CD14-positive monocyte (primary cell): ENCODE measurements around the gene BOLL. TPM values are rescaled to one million over a fixed set of nuclear protein-coding genes. Genes with fewer than 3 reads are reported as not detected.

Experiments
- DNase-seq, 3 donors: peaks; one replicate each; pipeline ENCODE4 v3.0.0-alpha.2; 2011 to 2022
- H2AFZ ChIP-seq: 2 replicates; pipeline ENCODE4 v1.6.0; 2012; ENCODE audit warnings: mild to moderate bottlenecking, low read depth, low read length, inconsistent platforms; ENCODE audit not compliant: insufficient read depth, poor library complexity, severe bottlenecking
- H3K27ac ChIP-seq, 2 donors: 1 replicate in 1 of 2; 2 replicates in 1 of 2; pipeline ENCODE4 v1.5.1; 2012 to 2013; ENCODE audit warnings: low read length in 2 of 2, control low read depth in 1 of 2, inconsistent platforms in 1 of 2, low read depth in 1 of 2, mild to moderate bottlenecking in 1 of 2
- H3K27me3 ChIP-seq, 2 donors: one replicate each; pipeline versions ENCODE4 v1.6.0 to v1.6.1; 2011 to 2013; ENCODE audit warnings: low read length in 2 of 2; ENCODE audit not compliant: control insufficient read depth in 2 of 2, insufficient read depth in 2 of 2
- H3K36me3 ChIP-seq, 2 donors: replicated peaks in 1 of 2; 1 replicate in 1 of 2; 2 replicates in 1 of 2; pipeline versions ENCODE4 v1.5.1 to v1.6.1; 2012 to 2013; ENCODE audit warnings: low read length in 2 of 2, control low read depth in 1 of 2, inconsistent platforms in 1 of 2, mild to moderate bottlenecking in 1 of 2; ENCODE audit not compliant: insufficient read depth in 2 of 2, control insufficient read depth in 1 of 2
- H3K4me1 ChIP-seq, 2 donors: 1 replicate in 1 of 2; 2 replicates in 1 of 2; pipeline versions ENCODE4 v1.5.1 to v1.6.1; 2012 to 2013; ENCODE audit warnings: low read length in 2 of 2, control low read depth in 1 of 2, inconsistent platforms in 1 of 2, mild to moderate bottlenecking in 1 of 2, moderate library complexity in 1 of 2; ENCODE audit not compliant: insufficient read depth in 2 of 2, control insufficient read depth in 1 of 2
- H3K4me2 ChIP-seq: replicated peaks from 2 replicates; pipeline ENCODE3; 2012; ENCODE audit warnings: low read length, moderate library complexity, mild to moderate bottlenecking; ENCODE audit not compliant: poor library complexity, severe bottlenecking; ENCODE audit errors: extremely low read depth
- H3K4me3 ChIP-seq, 3 experiments: fragments of 200-600 bp in 1 of 3; sonication (generic) in 1 of 3; replicated peaks in 1 of 3; 1 replicate in 2 of 3; 2 replicates in 1 of 3; pipeline ENCODE4 v1.5.1; 2011 to 2013; ENCODE audit warnings: low read length in 3 of 3, mild to moderate bottlenecking in 3 of 3, control low read depth in 2 of 3, low read depth in 2 of 3, inconsistent platforms in 1 of 3, moderate library complexity in 1 of 3
- H3K79me2 ChIP-seq: 2 replicates; pipeline ENCODE4 v1.6.0; 2012; ENCODE audit warnings: mild to moderate bottlenecking, control low read depth, inconsistent platforms, low read length, moderate library complexity; ENCODE audit not compliant: insufficient read depth
- H3K9ac ChIP-seq: 2 replicates; pipeline ENCODE4 v1.6.0; 2017; ENCODE audit warnings: low read length, mild to moderate bottlenecking; ENCODE audit not compliant: insufficient read depth, poor library complexity, severe bottlenecking
- H3K9me3 ChIP-seq, 2 donors: replicated peaks in 1 of 2; 1 replicate in 1 of 2; 2 replicates in 1 of 2; pipeline versions ENCODE4 v1.5.1 to v1.6.1; 2012 to 2013; ENCODE audit warnings: low read length in 2 of 2, control low read depth in 1 of 2; ENCODE audit not compliant: control insufficient read depth in 1 of 2, insufficient read depth in 1 of 2
- H4K20me1 ChIP-seq: 2 replicates; pipeline ENCODE4 v1.6.0; 2012; ENCODE audit warnings: mild to moderate bottlenecking, low read length, control low read depth, moderate library complexity; ENCODE audit not compliant: insufficient read depth
- H3K27ac Mint-ChIP-seq, 7 donors: one replicate each; pipeline ENCODE4 v1.8.0; 2020; ENCODE audit warnings: mild to moderate bottlenecking in 7 of 7, mixed read lengths in 7 of 7, moderate library complexity in 6 of 7, inconsistent platforms in 2 of 7
- H3K27me3 Mint-ChIP-seq, 3 donors: one replicate each; pipeline ENCODE4 v1.8.0; 2021 to 2022; ENCODE audit warnings: low read depth in 3 of 3, mild to moderate bottlenecking in 3 of 3, mixed read lengths in 3 of 3, moderate library complexity in 3 of 3, inconsistent platforms in 1 of 3
- H3K36me3 Mint-ChIP-seq, 2 donors: one replicate each; pipeline ENCODE4 v1.8.0; 2020; ENCODE audit warnings: mixed read lengths in 2 of 2, inconsistent platforms in 1 of 2, mild to moderate bottlenecking in 1 of 2
- H3K4me1 Mint-ChIP-seq: one replicate; pipeline ENCODE4 v1.8.0; 2020; ENCODE audit warnings: mild to moderate bottlenecking, mixed read lengths
- H3K4me3 Mint-ChIP-seq, 2 donors: one replicate each; pipeline ENCODE4 v1.8.0; 2020; ENCODE audit warnings: mild to moderate bottlenecking in 2 of 2, mixed read lengths in 2 of 2, moderate library complexity in 1 of 2
- H3K9me3 Mint-ChIP-seq, 7 donors: one replicate each; pipeline ENCODE4 v1.8.0; 2020 to 2022; ENCODE audit warnings: mixed read lengths in 7 of 7, mild to moderate bottlenecking in 6 of 7, moderate library complexity in 6 of 7, inconsistent platforms in 2 of 7
- CTCF ChIP-seq: fragments of 200-600 bp; IDR thresholded peaks from one replicate; pipeline ENCODE4 v1.8.0; 2022; ENCODE audit warnings: antibody characterized with exemption, mild to moderate bottlenecking
- WGBS: methylation state at CpG from one replicate; pipeline ENCODE4 v1.1.5; 2013; ENCODE audit warnings: missing lambda C conversion rate; ENCODE audit not compliant: insufficient coverage; 5-methylcytosine and 5-hydroxymethylcytosine counted together
- intact Hi-C, 2 donors: fragments of 100-400 bp; cut with micrococcal nuclease; formaldehyde crosslinking; loops; one replicate each; pipeline versions ENCODE4 v1.15.0 to v1.15.1; 2023
- polyA plus RNA-seq, 3 donors: library from polyadenylated mRNA; depleted of rRNA in 1 of 3; unstranded in 2 of 3; stranded (reverse) in 1 of 3; fragments of 300-500 nt in 2 of 3; fragments of >200 nt in 1 of 3; fragmentation: Illumina TruSeq in 2 of 3; gene quantifications; 1 replicate in 2 of 3; 2 replicates in 1 of 3; pipeline ENCODE4 v1.2.3, GENCODE V29; 2012 to 2021

Gene BOLL
- polyA plus RNA-seq, 3 donors = not detected

GRCh38 chr2:197798187-197798586 lies 13.1 kb upstream of the BOLL start:
- peaks cover 4 to 15% of the 10 kb centered on the region in 2 donors for H3K27me3 ChIP-seq
- no peaks in the 10 kb centered on the region for H3K36me3 ChIP-seq
- Mint-ChIP-seq H3K36me3 (no peaks in the 10 kb centered on the region), H3K27me3 (peaks cover 5 to 7% (median 5%) of the 10 kb centered on the region in 3 donors), H3K4me1 (peaks cover 2% of the 10 kb centered on the region), H3K9me3 (no peaks in the 10 kb centered on the region), H3K27ac (no peak overlapping the region), H3K4me3 (no peak overlapping the region)
- no peak for DNase-seq
- intact Hi-C loops = no loop called here
- no peak for TF ChIP-seq CTCF
- H3K4me2 ChIP-seq = no peak overlapping the region
- no peaks in the 10 kb centered on the region for H4K20me1 ChIP-seq
- no peak overlapping the region for H3K27ac ChIP-seq
- H3K4me1 ChIP-seq = peaks cover 0 to 2% of the 10 kb centered on the region in 2 donors
- WGBS = 80% methylated on average over 2 of the region's 4 CpGs
- H3K79me2 ChIP-seq = no peaks in the 10 kb centered on the region
- H3K9me3 ChIP-seq = no peaks in the 10 kb centered on the region
- no peak overlapping the region for H2AFZ ChIP-seq
- no peak overlapping the region for H3K9ac ChIP-seq
- no peak overlapping the region for H3K4me3 ChIP-seq

- H3K9me3 Mint-ChIP-seq = no peaks in the 10 kb centered on the region
- Histone ChIP-seq H3K9me3 (no peaks in the 10 kb centered on the region), H3K27ac (no peak overlapping the region), H3K36me3 (no peaks in the 10 kb centered on the region), H3K4me2 (no peak overlapping the region), H3K27me3 (peaks cover 4 to 5% of the 10 kb centered on the region in 2 donors), H3K4me3 (no peak overlapping the region), H4K20me1 (no peaks in the 10 kb centered on the region), H3K9ac (no peak overlapping the region), H2AFZ (no peak overlapping the region), H3K79me2 (no peaks in the 10 kb centered on the region), H3K4me1 (no peaks in the 10 kb centered on the region)
- H3K27ac Mint-ChIP-seq = no peak overlapping the region
- H3K36me3 Mint-ChIP-seq = no peaks in the 10 kb centered on the region
- intact Hi-C loops = no loop called here
- no peak overlapping the region for H3K4me3 Mint-ChIP-seq
- no peaks in the 10 kb centered on the region for H3K4me1 Mint-ChIP-seq
- no peak for DNase-seq
- peaks cover 2 to 4% (median 3%) of the 10 kb centered on the region in 3 donors for H3K27me3 Mint-ChIP-seq
- TF ChIP-seq CTCF = no peak
Observed at GRCh38 chr2:197795277-197795676, 10.2 kb upstream of the BOLL start.
